Natural killer cell (primary cell): ENCODE results near the gene FCHO1. TPM values are rescaled to one million over a fixed set of nuclear protein-coding genes. Genes with fewer than 3 reads are reported as not detected.

Experiments
- ATAC-seq, 3 donors: fragments of 150-1000 bp in 2 of 3; fragments of 200-7000 bp in 1 of 3; cut with Tn5 transposase; 1 replicate in 1 of 3; 2 replicates in 2 of 3; pipeline ENCODE4 v1.10.0; 2021; ENCODE audit warnings: mild to moderate bottlenecking in 2 of 3, moderate library complexity in 2 of 3
- DNase-seq, 2 donors: peaks; one replicate each; pipeline versions ENCODE4 v3.0.0 to v3.0.0-alpha.2; 2013 to 2021; ENCODE audit warnings: mixed read lengths in 1 of 2
- H3K27ac ChIP-seq: one replicate; pipeline ENCODE4 v1.5.1; 2013; ENCODE audit warnings: mild to moderate bottlenecking, low read length
- H3K27me3 ChIP-seq: one replicate; pipeline ENCODE4 v1.6.1; 2013; ENCODE audit warnings: low read length; ENCODE audit not compliant: control insufficient read depth, insufficient read depth
- H3K36me3 ChIP-seq: one replicate; pipeline ENCODE4 v1.6.1; 2013; ENCODE audit warnings: low read length; ENCODE audit not compliant: control insufficient read depth, insufficient read depth
- H3K4me1 ChIP-seq: one replicate; pipeline ENCODE4 v1.6.1; 2013; ENCODE audit warnings: low read length; ENCODE audit not compliant: control insufficient read depth, insufficient read depth
- H3K4me3 ChIP-seq: one replicate; pipeline ENCODE4 v1.5.1; 2013; ENCODE audit warnings: low read length
- H3K9me3 ChIP-seq: one replicate; pipeline ENCODE4 v1.6.1; 2013; ENCODE audit warnings: low read length; ENCODE audit not compliant: control insufficient read depth, insufficient read depth
- H3K27ac Mint-ChIP-seq, 2 donors: one replicate each; pipeline ENCODE4 v1.8.0; 2022; ENCODE audit warnings: mild to moderate bottlenecking in 2 of 2, mixed read lengths in 2 of 2, moderate library complexity in 1 of 2
- H3K27me3 Mint-ChIP-seq, 2 donors: one replicate each; pipeline ENCODE4 v1.8.0; 2022; ENCODE audit warnings: low read depth in 2 of 2, mixed read lengths in 2 of 2
- H3K36me3 Mint-ChIP-seq: one replicate; pipeline ENCODE4 v1.8.0; 2022; ENCODE audit warnings: mixed read lengths
- H3K4me1 Mint-ChIP-seq, 2 donors: one replicate each; pipeline ENCODE4 v1.8.0; 2022; ENCODE audit warnings: mixed read lengths in 2 of 2
- H3K4me3 Mint-ChIP-seq: one replicate; pipeline ENCODE4 v1.8.0; 2022; ENCODE audit warnings: mild to moderate bottlenecking, moderate library complexity, mixed read lengths
- H3K9me3 Mint-ChIP-seq, 2 donors: one replicate each; pipeline ENCODE4 v1.8.0; 2022; ENCODE audit warnings: mixed read lengths in 2 of 2
- CTCF ChIP-seq: fragments of 200-600 bp; IDR thresholded peaks from one replicate; pipeline ENCODE4 v1.8.0; 2022; ENCODE audit warnings: antibody characterized with exemption
- WGBS: methylation state at CpG from one replicate; pipeline ENCODE4 v1.1.7; 2013; ENCODE audit warnings: missing lambda C conversion rate; ENCODE audit not compliant: insufficient coverage; 5-methylcytosine and 5-hydroxymethylcytosine counted together
- intact Hi-C: fragments of 100-400 bp; cut with micrococcal nuclease; formaldehyde crosslinking; loops from one replicate; pipeline ENCODE4 v1.14.2; 2022
- total RNA-seq, 4 donors: library from RNA; stranded (reverse); fragments of 120-200 nt in 1 of 4; gene quantifications; one replicate each; pipeline versions ENCODE4 v1.2.3 to v1.2.4, GENCODE V29; 2013 to 2022

The FCHO1 gene
- total RNA-seq, 3 donors from 2014 or later (not counting 1 experiment from before 2014, with no cell fraction given) = 56.1 to 67.7 (median 66.5) TPM

GRCh38 chr19:17749912-17750317 is 1.4 kb upstream of the FCHO1 start:
- Histone ChIP-seq H3K9me3 (no peaks in the 10 kb centered on the region), H3K27ac (peak overlapping the region; percentile 83), H3K27me3 (no peaks in the 10 kb centered on the region), H3K4me1 (peaks cover 75% of the 10 kb centered on the region), H3K36me3 (peaks cover 8% of the 10 kb centered on the region), H3K4me3 (peak overlapping the region; percentile 5)
- intact Hi-C loops = no loop called here
- DNase-seq (peak in 1 of 2 donors; percentile 46), ATAC-seq (no peak)
- Mint-ChIP-seq H3K36me3 (no peaks in the 10 kb centered on the region), H3K27ac (peak overlapping the region; percentile 95), H3K9me3 (no peaks in the 10 kb centered on the region), H3K4me1 (peaks cover 32 to 56% of the 10 kb centered on the region in 2 donors), H3K4me3 (peak overlapping the region; percentile 82), H3K27me3 (no peaks in the 10 kb centered on the region)
- 84% methylated on average over 8 of the region's 8 CpGs for WGBS
- TF ChIP-seq CTCF = no peak

- ATAC-seq (no peak), DNase-seq (no peak)
- Mint-ChIP-seq H3K4me1 (peaks cover 35 to 53% of the 10 kb centered on the region in 2 donors), H3K4me3 (peak overlapping the region; percentile 92), H3K27ac (peak overlapping the region; percentile 95), H3K27me3 (no peaks in the 10 kb centered on the region), H3K36me3 (no peaks in the 10 kb centered on the region), H3K9me3 (no peaks in the 10 kb centered on the region)
- no peak for TF ChIP-seq CTCF
- Histone ChIP-seq H3K4me1 (peaks cover 87% of the 10 kb centered on the region), H3K27me3 (no peaks in the 10 kb centered on the region), H3K27ac (peak overlapping the region; percentile 83), H3K36me3 (peaks cover 20% of the 10 kb centered on the region), H3K9me3 (no peaks in the 10 kb centered on the region), H3K4me3 (peak overlapping the region; percentile 50)
- WGBS = 2% methylated on average over 2 of the region's 2 CpGs
- intact Hi-C loops = no loop called here
These were observed 616 bp downstream of the FCHO1 start for GRCh38 chr19:17751912-17752273.

GRCh38 chr19:17752865-17753639 is 1.8 kb downstream of the FCHO1 start:
- no peak overlapping the region for H3K4me3 ChIP-seq
- Mint-ChIP-seq H3K27me3 (no peaks in the 10 kb centered on the region), H3K27ac (no peak overlapping the region), H3K4me1 (peaks cover 35 to 48% of the 10 kb centered on the region in 2 donors), H3K4me3 (no peak overlapping the region), H3K9me3 (no peaks in the 10 kb centered on the region), H3K36me3 (no peaks in the 10 kb centered on the region)
- no peaks in the 10 kb centered on the region for H3K9me3 ChIP-seq
- peaks cover 78% of the 10 kb centered on the region for H3K4me1 ChIP-seq
- DNase-seq (no peak), ATAC-seq (no peak)
- H3K36me3 ChIP-seq = peaks cover 24% of the 10 kb centered on the region
- H3K27ac ChIP-seq = no peak overlapping the region
- TF ChIP-seq CTCF = no peak
- intact Hi-C loops = no loop called here
- WGBS = 80% methylated on average over 6 of the region's 7 CpGs
- no peaks in the 10 kb centered on the region for H3K27me3 ChIP-seq
